Urinary bladder (tissue), 4 donors: Measurements from ENCODE around the gene B3GNT5. TPM values are rescaled to one million over a fixed set of nuclear protein-coding genes. Genes with fewer than 3 reads are reported as not detected.

Experiments
- DNase-seq: peaks from one replicate; pipeline ENCODE4 v3.0.0-alpha.2; 2015; ENCODE audit errors: extremely low spot score
- H3K27ac ChIP-seq: one replicate; pipeline ENCODE4 v1.5.1; 2013; ENCODE audit warnings: low read depth, mild to moderate bottlenecking, moderate library complexity
- H3K36me3 ChIP-seq: one replicate; pipeline ENCODE4 v1.6.1; 2013; ENCODE audit warnings: mild to moderate bottlenecking, moderate library complexity; ENCODE audit not compliant: insufficient read depth
- H3K4me1 ChIP-seq: one replicate; pipeline ENCODE4 v1.6.1; 2013; ENCODE audit warnings: mild to moderate bottlenecking, moderate library complexity; ENCODE audit not compliant: insufficient read depth
- H3K4me3 ChIP-seq: one replicate; pipeline ENCODE4 v1.5.1; 2013; ENCODE audit warnings: low read depth, low read length
- WGBS: extraction: QIAGEN DNeasy Blood & Tissue Kit; methylation state at CpG from one replicate; pipeline ENCODE4 v1.1.7; 2013; 5-methylcytosine and 5-hydroxymethylcytosine counted together
- polyA plus RNA-seq: library from polyadenylated mRNA; stranded (reverse); fragments of 200-250 nt; gene quantifications from one replicate; pipeline ENCODE4 v1.2.3, GENCODE V29; 2013
- total RNA-seq: library from RNA; depleted of rRNA; stranded (reverse); fragments of >200 nt; gene quantifications from one replicate; pipeline ENCODE4 v1.2.3, GENCODE V29; 2014
- donor health status: healthy with polysubstance abuse.
- donor health status: healthy.

The B3GNT5 gene
- total RNA-seq = 18.3 TPM
- polyA plus RNA-seq = 4.3 TPM

- WGBS = under 1% methylated on average over 43 of the region's 43 CpGs
- no peaks in the 10 kb centered on the region for H3K4me1 ChIP-seq
- H3K36me3 ChIP-seq = no peaks in the 10 kb centered on the region
- peak within 1 kb of the TSS; percentile 95 for H3K27ac ChIP-seq
- DNase-seq = no peak
- peak within 1 kb of the TSS; percentile 96 for H3K4me3 ChIP-seq
Observed at GRCh38 chr3:183252973-183253527, at the start of gene B3GNT5. Gene B3GNT5, plus strand, starts transcription at chr3:183253253. Its CDS starts 16,546 bp downstream, at chr3:183269799.

- Histone ChIP-seq H3K27ac (no peak overlapping the region), H3K36me3 (no peaks in the 10 kb centered on the region), H3K4me3 (no peak overlapping the region), H3K4me1 (no peaks in the 10 kb centered on the region)
- no peak for DNase-seq
Observed at GRCh38 chr3:183203670-183204069, 49.4 kb upstream of the B3GNT5 start.

- no peak overlapping the region for H3K27ac ChIP-seq
- H3K4me1 ChIP-seq = no peaks in the 10 kb centered on the region
- H3K4me3 ChIP-seq = no peak overlapping the region
- 65% methylated on average over 2 of the region's 2 CpGs for WGBS
- no peaks in the 10 kb centered on the region for H3K36me3 ChIP-seq
- DNase-seq = no peak
Observed at GRCh38 chr3:183208260-183208659, 44.8 kb upstream of the B3GNT5 start.

GRCh38 chr3:183208800-183209199 lies 44.3 kb upstream of the B3GNT5 start:
- no peaks in the 10 kb centered on the region for H3K4me1 ChIP-seq
- no peak overlapping the region for H3K4me3 ChIP-seq
- no peaks in the 10 kb centered on the region for H3K36me3 ChIP-seq
- DNase-seq = no peak
- 75% methylated on average over 2 of the region's 2 CpGs for WGBS
- H3K27ac ChIP-seq = no peak overlapping the region

DNA sequence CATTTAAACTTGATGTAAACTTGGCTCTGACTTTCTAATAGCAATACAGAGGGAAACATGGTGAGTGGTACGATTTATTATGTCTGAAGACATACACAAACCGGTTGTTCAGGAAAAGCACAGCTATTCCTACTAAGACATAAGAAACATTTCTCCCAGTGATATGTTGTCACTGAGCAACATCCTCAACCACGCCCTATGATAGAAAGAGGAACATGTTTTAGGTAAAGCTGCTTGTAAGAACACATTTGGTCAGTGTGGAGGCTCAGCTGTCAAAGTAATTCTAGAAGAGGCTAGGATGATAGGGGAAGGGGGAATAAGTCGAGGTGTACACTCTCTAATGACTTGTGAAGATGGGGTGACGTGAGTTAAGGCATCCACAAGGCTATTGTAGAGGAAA lies 42.7 kb upstream of the B3GNT5 start:
- DNase-seq = no peak
- Histone ChIP-seq H3K4me1 (no peaks in the 10 kb centered on the region), H3K36me3 (no peaks in the 10 kb centered on the region), H3K27ac (no peak overlapping the region), H3K4me3 (no peak overlapping the region)
- WGBS = 64% methylated on average over 5 of the region's 5 CpGs

DNA sequence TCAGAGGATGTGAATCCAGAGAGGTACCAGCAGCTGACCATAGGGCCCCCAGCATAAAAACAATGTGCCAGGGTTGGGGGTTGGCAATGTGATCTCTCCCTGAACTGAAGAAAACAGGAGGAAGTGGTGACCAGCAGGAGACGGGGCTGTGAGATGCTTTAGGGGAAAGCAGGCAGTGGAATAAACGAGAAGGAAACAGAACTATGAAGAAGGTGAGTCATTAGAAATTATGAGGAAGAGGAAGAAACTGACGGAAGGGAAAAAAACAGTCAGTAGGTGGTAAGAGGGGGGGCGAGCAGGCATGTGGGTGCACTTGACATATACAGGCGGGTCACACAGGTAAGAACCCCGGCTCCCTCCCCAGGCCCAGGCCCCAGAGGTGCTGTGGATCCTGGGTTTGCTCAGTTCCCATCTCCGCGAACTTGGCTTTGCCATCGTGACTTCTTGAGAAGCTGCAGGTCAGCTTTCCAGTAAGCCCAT lies 42.2 kb upstream of the B3GNT5 start:
- H3K4me3 ChIP-seq = no peak overlapping the region
- no peaks in the 10 kb centered on the region for H3K4me1 ChIP-seq
- H3K27ac ChIP-seq = no peak overlapping the region
- WGBS = 65% methylated on average over 9 of the region's 9 CpGs
- no peaks in the 10 kb centered on the region for H3K36me3 ChIP-seq
- DNase-seq = no peak

DNA sequence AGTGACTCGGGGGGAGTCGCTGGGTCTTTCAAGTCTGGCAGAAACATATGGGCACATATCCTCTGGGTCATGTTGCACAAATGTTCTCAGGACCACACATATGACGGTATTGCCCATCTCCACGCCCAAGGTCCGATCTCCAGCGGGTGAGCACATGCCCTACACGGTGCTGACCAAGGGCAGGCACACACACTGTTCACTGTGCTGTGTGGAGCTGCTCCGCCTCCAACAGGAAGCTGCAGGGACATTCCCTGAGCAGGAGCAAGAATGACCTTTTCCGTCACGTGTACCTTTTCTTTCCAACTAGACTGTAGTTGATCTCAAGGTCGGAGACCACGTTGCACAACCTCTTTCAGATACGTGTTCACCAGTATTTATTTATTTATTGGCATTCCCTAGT lies 41.7 kb upstream of the B3GNT5 start:
- no peak overlapping the region for H3K4me3 ChIP-seq
- no peaks in the 10 kb centered on the region for H3K4me1 ChIP-seq
- DNase-seq = no peak
- WGBS = 79% methylated on average over 13 of the region's 13 CpGs
- H3K27ac ChIP-seq = no peak overlapping the region
- H3K36me3 ChIP-seq = no peaks in the 10 kb centered on the region

DNA sequence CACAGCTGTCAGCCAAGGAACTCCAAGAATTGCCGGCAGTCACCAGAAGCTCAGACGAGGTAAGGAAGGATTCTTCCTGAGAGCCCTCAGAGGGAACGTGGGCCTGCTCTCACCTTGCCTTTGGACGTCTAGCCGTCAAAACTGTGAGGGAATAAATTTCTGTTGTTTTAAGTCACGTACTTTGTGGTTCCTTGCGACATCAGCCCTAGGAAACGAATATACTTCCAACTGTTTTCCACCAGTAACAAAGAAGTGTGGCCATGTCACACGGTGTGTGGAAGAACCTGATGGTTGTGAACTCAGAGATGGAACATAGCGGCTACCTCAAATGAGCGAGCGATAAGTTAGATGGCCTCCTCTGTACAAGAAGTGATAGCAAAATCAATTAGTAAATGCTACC lies 41.0 kb upstream of the B3GNT5 start:
- H3K4me1 ChIP-seq = no peaks in the 10 kb centered on the region
- no peaks in the 10 kb centered on the region for H3K36me3 ChIP-seq
- H3K27ac ChIP-seq = no peak overlapping the region
- DNase-seq = no peak
- no peak overlapping the region for H3K4me3 ChIP-seq
- WGBS = 82% methylated on average over 12 of the region's 12 CpGs

GRCh38 chr3:183212565-183212964 lies 40.5 kb upstream of the B3GNT5 start:
- WGBS = 61% methylated on average over 7 of the region's 7 CpGs
- no peaks in the 10 kb centered on the region for H3K36me3 ChIP-seq
- no peaks in the 10 kb centered on the region for H3K4me1 ChIP-seq
- H3K27ac ChIP-seq = no peak overlapping the region
- no peak for DNase-seq
- no peak overlapping the region for H3K4me3 ChIP-seq

- Histone ChIP-seq H3K4me1 (no peaks in the 10 kb centered on the region), H3K36me3 (no peaks in the 10 kb centered on the region), H3K4me3 (no peak overlapping the region), H3K27ac (no peak overlapping the region)
- WGBS = 67% methylated on average over 3 of the region's 3 CpGs
- DNase-seq = no peak
Observed at GRCh38 chr3:183213415-183214276, 39.4 kb upstream of the B3GNT5 start.

DNA sequence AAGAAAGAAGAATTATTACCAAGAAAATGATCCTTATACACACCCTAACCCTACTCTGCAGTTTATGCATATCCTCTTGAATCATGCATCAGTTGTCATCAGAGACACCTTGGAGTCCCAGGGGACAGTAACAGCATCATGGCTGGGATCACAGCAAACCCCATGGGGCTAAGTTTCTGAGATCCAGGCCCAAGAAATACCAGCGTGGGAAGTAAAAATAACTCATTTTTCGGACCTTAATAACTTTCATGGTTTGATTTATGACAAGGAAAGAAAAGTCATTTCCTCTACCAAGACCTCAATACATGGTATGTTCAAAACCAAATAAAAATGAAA lies 38.8 kb upstream of the B3GNT5 start:
- Histone ChIP-seq H3K4me3 (no peak overlapping the region), H3K4me1 (no peaks in the 10 kb centered on the region), H3K36me3 (no peaks in the 10 kb centered on the region), H3K27ac (no peak overlapping the region)
- DNase-seq = no peak
- WGBS = 70% methylated on average over 2 of the region's 2 CpGs

DNA sequence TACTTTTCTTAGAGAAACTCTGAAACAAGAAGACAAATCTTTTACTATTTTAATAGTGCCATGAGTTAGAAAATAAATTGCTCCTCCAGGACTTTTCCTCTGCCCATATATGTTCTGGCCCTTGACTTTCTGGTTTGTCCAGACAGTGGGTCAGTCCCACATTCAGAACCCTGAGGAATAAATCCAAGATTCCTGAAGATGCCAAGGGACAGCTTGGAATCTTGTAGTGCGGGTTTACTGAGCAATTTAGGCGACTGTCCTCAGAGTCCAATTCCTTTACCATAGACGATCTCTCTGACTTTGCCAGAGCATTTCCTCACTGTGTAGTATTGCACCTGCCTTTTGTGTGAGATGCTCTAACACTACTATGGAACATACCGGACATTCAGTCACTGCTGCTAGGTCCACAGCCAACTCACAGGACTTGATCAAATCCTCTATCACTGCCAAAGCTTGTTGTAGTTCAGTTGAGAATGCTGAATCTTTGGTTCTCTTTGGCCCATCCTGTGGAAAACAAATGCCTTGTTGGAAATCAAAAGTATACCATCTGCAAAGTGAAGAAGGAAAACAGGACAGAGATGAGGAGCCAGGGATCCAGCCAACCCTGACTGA lies 37.4 kb upstream of the B3GNT5 start:
- no peak overlapping the region for H3K27ac ChIP-seq
- no peak for DNase-seq
- no peak overlapping the region for H3K4me3 ChIP-seq
- H3K4me1 ChIP-seq = no peaks in the 10 kb centered on the region
- H3K36me3 ChIP-seq = no peaks in the 10 kb centered on the region
- WGBS = 89% methylated on average over 4 of the region's 4 CpGs

- no peak for DNase-seq
- 69% methylated on average over 9 of the region's 9 CpGs for WGBS
- Histone ChIP-seq H3K27ac (no peak overlapping the region), H3K36me3 (no peaks in the 10 kb centered on the region), H3K4me1 (no peaks in the 10 kb centered on the region), H3K4me3 (no peak overlapping the region)
Observed at GRCh38 chr3:183217548-183218332, 35.3 kb upstream of the B3GNT5 start.
